Upper lobe of left lung (tissue), 6 donors: ENCODE measurements around the gene MAP3K14. TPM values are rescaled to one million over a fixed set of nuclear protein-coding genes. Genes with fewer than 3 reads are reported as not detected.
"Not testable (repeated sequence)": the region's sequence is repeated elsewhere in the genome, so short reads cannot be mapped to it uniquely, and the experiment has no call there.

ENCODE experiments used
- ATAC-seq, 2 donors: fragments of 200-7000 bp; cut with Tn5 transposase; one replicate each; pipeline ENCODE4 v1.9.1; 2022; ENCODE audit warnings: mild to moderate bottlenecking in 2 of 2, moderate library complexity in 2 of 2; ENCODE audit not compliant: low FRiP score in 2 of 2
- DNase-seq, 2 donors: peaks; one replicate each; pipeline ENCODE4 v3.0.0-alpha.2; 2019 to 2020
- H3K27ac ChIP-seq, 4 donors: fragments of 200-600 bp; sonication (generic); one replicate each; pipeline ENCODE4 v1.5.1; 2016 to 2019
- H3K27me3 ChIP-seq, 4 donors: fragments of 200-600 bp; sonication (generic); one replicate each; pipeline ENCODE4 v1.5.1; 2017 to 2019
- H3K36me3 ChIP-seq, 4 donors: fragments of 200-600 bp; sonication (generic); one replicate each; pipeline ENCODE4 v1.5.1; 2016 to 2019
- H3K4me1 ChIP-seq, 4 donors: fragments of 200-600 bp; sonication (generic); one replicate each; pipeline ENCODE4 v1.5.1; 2018 to 2019
- H3K4me3 ChIP-seq, 4 donors: fragments of 200-600 bp; sonication (generic); one replicate each; pipeline ENCODE4 v1.5.1; 2017 to 2019; ENCODE audit warnings: mild to moderate bottlenecking in 2 of 4, moderate library complexity in 1 of 4
- H3K9me3 ChIP-seq, 4 donors: fragments of 200-600 bp; sonication (generic); one replicate each; pipeline ENCODE4 v1.5.1; 2018 to 2019
- EP300 ChIP-seq, 4 donors: sonication (generic); formaldehyde crosslinking; IDR thresholded peaks; one replicate each; pipeline ENCODE4 v1.5.1; 2017; ENCODE audit warnings: antibody characterized with exemption in 4 of 4, control low read depth in 2 of 4
- POLR2A ChIP-seq, 4 donors: fragments of 450-650 bp; IDR thresholded peaks; one replicate each; pipeline ENCODE4 v1.5.1; 2016 to 2017; ENCODE audit warnings: antibody characterized with exemption in 4 of 4, mild to moderate bottlenecking in 2 of 4
- POLR2AphosphoS5 ChIP-seq, 2 donors: sonication (generic); formaldehyde crosslinking; IDR thresholded peaks; one replicate each; pipeline ENCODE4 v1.5.1; 2017; ENCODE audit warnings: antibody characterized with exemption in 2 of 2
- WGBS, 2 donors: methylation state at CpG; one replicate each; pipeline ENCODE4 v1.1.5; 2017 to 2018; 5-methylcytosine and 5-hydroxymethylcytosine counted together
- total RNA-seq, 6 donors: library from RNA; depleted of rRNA in 4 of 6; stranded (reverse); fragments of >200 nt in 4 of 6; gene quantifications; one replicate each; pipeline versions ENCODE4 v1.1.0 to v1.2.1, GENCODE V29; 2016 to 2021
- TF ChIP-seq, protein P1 (sequence below), 6 experiments: fragments of 450-650 bp in 4 of 6; fragments of 200-600 bp in 2 of 6; sonication (generic) in 2 of 6; IDR thresholded peaks; one replicate each; pipeline ENCODE4 v1.5.1; 2016 to 2019; ENCODE audit warnings: antibody characterized with exemption in 6 of 6
- donor health status: DM: no; HTN: no; CAD: no; lungs with moderate emphysema.
- donor health status: DM: no; HTN: yes; CAD: no; lungs with severe emphysema.

MAP3K14 gene
- total RNA-seq, 6 donors from 2014 or later = 11.4 to 17.8 (median 13.5) TPM

GRCh38 chr17:45302649-45303173, 14.1 kb downstream of the MAP3K14 start:
- Histone ChIP-seq H3K27ac (peak overlapping the region; percentile 50 to 60 (median 54)), H3K36me3 (no peaks in the 10 kb centered on the region), H3K4me1 (peaks cover 56 to 72% (median 57%) of the 10 kb centered on the region in 4 donors), H3K9me3 (no peaks in the 10 kb centered on the region), H3K4me3 (no peak overlapping the region), H3K27me3 (no peaks in the 10 kb centered on the region)
- TF ChIP-seq, protein P1, sequence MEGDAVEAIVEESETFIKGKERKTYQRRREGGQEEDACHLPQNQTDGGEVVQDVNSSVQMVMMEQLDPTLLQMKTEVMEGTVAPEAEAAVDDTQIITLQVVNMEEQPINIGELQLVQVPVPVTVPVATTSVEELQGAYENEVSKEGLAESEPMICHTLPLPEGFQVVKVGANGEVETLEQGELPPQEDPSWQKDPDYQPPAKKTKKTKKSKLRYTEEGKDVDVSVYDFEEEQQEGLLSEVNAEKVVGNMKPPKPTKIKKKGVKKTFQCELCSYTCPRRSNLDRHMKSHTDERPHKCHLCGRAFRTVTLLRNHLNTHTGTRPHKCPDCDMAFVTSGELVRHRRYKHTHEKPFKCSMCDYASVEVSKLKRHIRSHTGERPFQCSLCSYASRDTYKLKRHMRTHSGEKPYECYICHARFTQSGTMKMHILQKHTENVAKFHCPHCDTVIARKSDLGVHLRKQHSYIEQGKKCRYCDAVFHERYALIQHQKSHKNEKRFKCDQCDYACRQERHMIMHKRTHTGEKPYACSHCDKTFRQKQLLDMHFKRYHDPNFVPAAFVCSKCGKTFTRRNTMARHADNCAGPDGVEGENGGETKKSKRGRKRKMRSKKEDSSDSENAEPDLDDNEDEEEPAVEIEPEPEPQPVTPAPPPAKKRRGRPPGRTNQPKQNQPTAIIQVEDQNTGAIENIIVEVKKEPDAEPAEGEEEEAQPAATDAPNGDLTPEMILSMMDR (IDR thresholded peaks at IDR 0.05) = no peak
- TF ChIP-seq POLR2AphosphoS5 (IDR thresholded peaks at IDR 0.05) (no peak), EP300 (IDR thresholded peaks at IDR 0.05) (no peak), POLR2A (IDR thresholded peaks at IDR 0.05) (no peak)
- ATAC-seq (peak in 1 of 2 donors; percentile 71), DNase-seq (no peak)
- WGBS, 2 donors = 61 to 68% methylated on average over 10 of the region's 10 CpGs

DNA sequence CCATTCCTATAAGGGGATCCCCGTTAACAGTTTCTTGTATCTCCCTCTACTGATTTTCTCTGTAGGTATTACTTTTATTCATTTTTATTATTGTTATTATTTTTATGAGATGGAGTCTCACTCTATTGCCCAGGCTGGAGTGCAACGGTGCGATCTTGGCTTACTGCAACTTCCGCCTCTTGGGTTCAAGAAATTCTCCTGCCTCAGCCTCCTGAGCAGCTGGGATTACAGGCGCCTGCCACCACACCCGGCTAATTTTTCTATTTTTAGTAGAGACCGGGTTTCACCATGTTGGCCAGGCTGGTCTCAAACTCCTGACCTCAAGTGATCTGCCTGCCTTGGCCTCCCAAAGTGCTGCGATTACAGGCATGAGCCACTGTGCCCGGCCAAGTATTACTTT, 14.6 kb downstream of the MAP3K14 start:
- H3K9me3 ChIP-seq, H3K36me3 ChIP-seq, DNase-seq, H3K4me3 ChIP-seq, ATAC-seq, H3K27me3 ChIP-seq: not testable (repeated sequence)
- Histone ChIP-seq H3K27ac (peak overlapping the region; percentile 50 to 60 (median 54)), H3K4me1 (peaks cover 54 to 72% (median 56%) of the 10 kb centered on the region in 4 donors)
- WGBS, 2 donors = 82 to 83% methylated on average over 9 of the region's 9 CpGs

- TF ChIP-seq, protein P1 (IDR thresholded peaks at IDR 0.05) = no peak
- TF ChIP-seq POLR2A (IDR thresholded peaks at IDR 0.05) = no peak
- TF ChIP-seq EP300 (IDR thresholded peaks at IDR 0.05) = no peak
- TF ChIP-seq POLR2AphosphoS5 (IDR thresholded peaks at IDR 0.05) = no peak
- WGBS, 2 donors = 89 to 95% methylated on average over 4 of the region's 4 CpGs
- Histone ChIP-seq H3K4me3 (no peak overlapping the region), H3K4me1 (peaks cover 55 to 72% (median 55%) of the 10 kb centered on the region in 4 donors), H3K36me3 (no peaks in the 10 kb centered on the region), H3K9me3 (no peaks in the 10 kb centered on the region), H3K27ac (peak overlapping the region in 2 of 4 donors; percentile 50 to 52), H3K27me3 (no peaks in the 10 kb centered on the region)
- no peak for ATAC-seq
- DNase-seq = no peak
Observed at GRCh38 chr17:45301674-45302073, 15.1 kb downstream of the MAP3K14 start.

DNA sequence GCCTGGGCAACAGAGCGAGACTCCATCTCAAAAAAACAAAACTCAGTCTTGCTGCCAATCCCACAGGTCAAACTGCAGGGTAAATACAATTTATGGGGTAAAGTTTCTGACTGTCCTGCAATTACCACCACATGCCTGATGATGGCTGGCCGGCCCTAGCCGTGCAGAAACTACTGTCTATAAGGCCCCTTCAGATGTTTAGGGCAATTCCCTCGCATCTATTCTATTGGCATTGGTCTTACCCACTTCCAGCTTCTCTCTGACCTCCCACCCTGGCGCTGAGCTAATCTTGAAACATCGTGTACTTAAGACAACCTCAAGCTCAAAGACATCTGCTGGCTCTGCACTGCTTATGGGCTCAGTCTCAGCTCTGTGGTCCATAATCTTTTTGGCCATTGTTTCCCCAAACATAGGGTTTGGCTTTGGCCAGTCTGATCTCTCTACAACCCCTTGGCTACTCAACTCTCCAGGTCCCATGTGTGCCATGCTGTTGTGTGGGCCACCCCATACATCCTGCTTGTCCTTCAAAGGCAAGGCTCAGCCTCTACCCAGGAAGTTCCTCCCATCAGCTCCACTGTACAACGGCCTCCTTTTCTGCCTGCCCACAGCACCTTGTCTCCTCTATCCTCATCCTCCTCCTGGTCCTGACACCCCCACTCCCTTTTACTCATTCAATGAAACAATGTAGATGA, 16.6 kb downstream of the MAP3K14 start:
- H3K36me3 ChIP-seq = no peaks in the 10 kb centered on the region
- H3K4me1 ChIP-seq = peaks cover 55 to 73% (median 57%) of the 10 kb centered on the region in 4 donors
- no peak overlapping the region for H3K4me3 ChIP-seq
- 85 to 94% methylated on average over 7 of the region's 7 CpGs for WGBS, 2 donors
- DNase-seq (no peak), ATAC-seq (no peak)
- H3K27ac ChIP-seq = peak overlapping the region in 2 of 4 donors; percentile 2 to 37
- H3K27me3 ChIP-seq = no peaks in the 10 kb centered on the region
- no peaks in the 10 kb centered on the region for H3K9me3 ChIP-seq
- TF ChIP-seq POLR2A (IDR thresholded peaks at IDR 0.05) (no peak), EP300 (IDR thresholded peaks at IDR 0.05) (no peak), POLR2AphosphoS5 (IDR thresholded peaks at IDR 0.05) (no peak)
- TF ChIP-seq, protein P1 (IDR thresholded peaks at IDR 0.05) = no peak

DNA sequence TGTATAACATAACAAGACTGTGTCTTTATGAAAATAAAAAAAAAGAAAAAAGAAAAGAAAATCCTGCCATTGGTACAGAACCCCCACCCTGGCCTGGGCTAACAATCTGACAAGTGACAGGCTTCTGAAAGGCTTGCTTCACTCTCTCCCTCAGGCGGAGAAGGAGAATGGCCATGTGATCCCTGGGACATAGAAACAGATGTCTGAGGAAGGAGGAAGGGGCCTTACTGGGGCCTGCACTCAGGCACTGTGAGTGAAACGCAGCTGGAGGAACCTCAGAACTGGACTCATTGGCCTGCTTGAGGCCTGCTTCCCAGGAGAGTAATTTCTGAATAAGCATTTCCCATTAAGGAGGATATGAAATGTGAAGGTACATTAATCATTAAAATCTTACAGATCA, 17.5 kb downstream of the MAP3K14 start:
- Histone ChIP-seq H3K27ac (peak overlapping the region; percentile 2 to 42 (median 32)), H3K4me3 (no peak overlapping the region), H3K36me3 (no peaks in the 10 kb centered on the region), H3K9me3 (no peaks in the 10 kb centered on the region), H3K4me1 (peaks cover 64 to 82% (median 65%) of the 10 kb centered on the region in 4 donors), H3K27me3 (no peaks in the 10 kb centered on the region)
- WGBS, 2 donors = 51 to 57% methylated on average over 2 of the region's 2 CpGs
- DNase-seq (no peak), ATAC-seq (peak in 1 of 2 donors; percentile 64)
- TF ChIP-seq, protein P1 (IDR thresholded peaks at IDR 0.05) = no peak
- TF ChIP-seq POLR2A (IDR thresholded peaks at IDR 0.05) (no peak), EP300 (IDR thresholded peaks at IDR 0.05) (no peak), POLR2AphosphoS5 (IDR thresholded peaks at IDR 0.05) (no peak)
